Nephron progenitor cell (in vitro differentiated cells): ENCODE measurements around the gene ARRB1.
"Not testable (repeated sequence)": the region's sequence is repeated elsewhere in the genome, so short reads cannot be mapped to it uniquely, and the experiment has no call there.

Experiments
- DNase-seq: peaks from one replicate; pipeline ENCODE4 v3.0.0; 2021
- H3K27ac Mint-ChIP-seq: 2 replicates; pipeline ENCODE4 v1.8.0; 2021; ENCODE audit warnings: mild to moderate bottlenecking, moderate library complexity, mixed read lengths
- H3K27me3 Mint-ChIP-seq: 2 replicates; pipeline ENCODE4 v1.8.0; 2021; ENCODE audit warnings: mild to moderate bottlenecking, low read depth, mixed read lengths; ENCODE audit not compliant: poor library complexity
- H3K36me3 Mint-ChIP-seq: 2 replicates; pipeline ENCODE4 v1.8.0; 2021; ENCODE audit warnings: low read depth, mixed read lengths
- H3K4me1 Mint-ChIP-seq: 2 replicates; pipeline ENCODE4 v1.8.0; 2021; ENCODE audit warnings: mixed read lengths
- H3K4me3 Mint-ChIP-seq: 2 replicates; pipeline ENCODE4 v1.8.0; 2021; ENCODE audit warnings: mild to moderate bottlenecking, moderate library complexity, mixed read lengths
- H3K9me3 Mint-ChIP-seq: 2 replicates; pipeline ENCODE4 v1.8.0; 2021; ENCODE audit warnings: mild to moderate bottlenecking, moderate library complexity, mixed read lengths
- CTCF ChIP-seq: fragments of 200-600 bp; sonication (generic); IDR thresholded peaks from 2 replicates; pipeline ENCODE4 v1.5.0; 2021; ENCODE audit warnings: antibody characterized with exemption

ARRB1 gene

GRCh38 chr11:75277211-75277805 lies 74.2 kb downstream of the ARRB1 start:
- Mint-ChIP-seq H3K9me3 (no peaks in the 10 kb centered on the region), H3K27ac (no peak overlapping the region), H3K27me3 (peaks cover 4% of the 10 kb centered on the region), H3K36me3 (no peaks in the 10 kb centered on the region), H3K4me1 (no peaks in the 10 kb centered on the region), H3K4me3 (no peak overlapping the region)
- no peak for DNase-seq
- TF ChIP-seq CTCF = no peak

DNA sequence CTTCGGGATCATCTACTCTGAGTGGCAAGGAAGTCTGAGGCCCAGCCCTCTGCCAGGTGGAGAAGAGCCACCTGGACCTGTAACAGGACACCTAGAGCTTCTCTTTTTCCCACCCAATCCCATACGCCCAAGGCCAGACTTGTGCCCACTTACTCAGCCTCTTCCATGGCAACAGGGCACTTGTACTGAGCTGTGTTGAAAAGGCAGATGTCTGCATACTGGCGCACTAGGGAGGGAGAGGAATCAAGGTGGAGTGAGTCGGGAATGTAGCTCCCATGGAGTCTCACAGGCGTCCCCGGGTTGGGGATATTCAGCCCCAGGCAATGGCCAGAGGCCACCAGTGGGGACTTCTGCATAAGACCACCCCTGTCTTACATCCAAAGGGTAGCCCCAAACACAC lies 74.8 kb downstream of the ARRB1 start:
- no peaks in the 10 kb centered on the region for H3K36me3 Mint-ChIP-seq
- DNase-seq = no peak
- H3K27me3 Mint-ChIP-seq = peaks cover 4% of the 10 kb centered on the region
- no peak overlapping the region for H3K4me3 Mint-ChIP-seq
- TF ChIP-seq CTCF = no peak
- no peaks in the 10 kb centered on the region for H3K9me3 Mint-ChIP-seq
- H3K4me1 Mint-ChIP-seq = no peaks in the 10 kb centered on the region
- peak overlapping the region; percentile 40 for H3K27ac Mint-ChIP-seq

- H3K4me3 Mint-ChIP-seq = no peak overlapping the region
- peak overlapping the region; percentile 40 for H3K27ac Mint-ChIP-seq
- no peak for DNase-seq
- H3K27me3 Mint-ChIP-seq = peaks cover 4% of the 10 kb centered on the region
- no peaks in the 10 kb centered on the region for H3K9me3 Mint-ChIP-seq
- no peak for TF ChIP-seq CTCF
- no peaks in the 10 kb centered on the region for H3K4me1 Mint-ChIP-seq
- H3K36me3 Mint-ChIP-seq = no peaks in the 10 kb centered on the region
These were observed 75.3 kb downstream of the ARRB1 start for GRCh38 chr11:75276186-75276585.

GRCh38 chr11:75275581-75275980 lies 75.9 kb downstream of the ARRB1 start:
- Mint-ChIP-seq H3K4me1 (no peaks in the 10 kb centered on the region), H3K27me3 (peaks cover 8% of the 10 kb centered on the region), H3K4me3 (no peak overlapping the region), H3K9me3 (no peaks in the 10 kb centered on the region), H3K36me3 (no peaks in the 10 kb centered on the region), H3K27ac (peak overlapping the region; percentile 51)
- TF ChIP-seq CTCF = no peak
- DNase-seq = no peak

- not testable (repeated sequence) for H3K27ac Mint-ChIP-seq, H3K9me3 Mint-ChIP-seq, H3K4me3 Mint-ChIP-seq, H3K27me3 Mint-ChIP-seq, H3K4me1 Mint-ChIP-seq, DNase-seq, H3K36me3 Mint-ChIP-seq
These were observed 76.7 kb downstream of the ARRB1 start for GRCh38 chr11:75274716-75275115.

- H3K4me1 Mint-ChIP-seq = no peaks in the 10 kb centered on the region
- peaks cover 4% of the 10 kb centered on the region for H3K27me3 Mint-ChIP-seq
- H3K4me3 Mint-ChIP-seq = no peak overlapping the region
- no peak for DNase-seq
- TF ChIP-seq CTCF = no peak
- H3K27ac Mint-ChIP-seq = no peak overlapping the region
- H3K9me3 Mint-ChIP-seq = no peaks in the 10 kb centered on the region
- H3K36me3 Mint-ChIP-seq = no peaks in the 10 kb centered on the region
These were observed 77.8 kb downstream of the ARRB1 start for GRCh38 chr11:75273411-75274391.
